ENCODE data around the gene HIPK4. TPM values are rescaled to one million over a fixed set of nuclear protein-coding genes. Genes with fewer than 3 reads are reported as not detected.

HIPK4 gene
- polyA plus RNA-seq, 3 donors, result 0.09 TPM; not detected in 2

DNA sequence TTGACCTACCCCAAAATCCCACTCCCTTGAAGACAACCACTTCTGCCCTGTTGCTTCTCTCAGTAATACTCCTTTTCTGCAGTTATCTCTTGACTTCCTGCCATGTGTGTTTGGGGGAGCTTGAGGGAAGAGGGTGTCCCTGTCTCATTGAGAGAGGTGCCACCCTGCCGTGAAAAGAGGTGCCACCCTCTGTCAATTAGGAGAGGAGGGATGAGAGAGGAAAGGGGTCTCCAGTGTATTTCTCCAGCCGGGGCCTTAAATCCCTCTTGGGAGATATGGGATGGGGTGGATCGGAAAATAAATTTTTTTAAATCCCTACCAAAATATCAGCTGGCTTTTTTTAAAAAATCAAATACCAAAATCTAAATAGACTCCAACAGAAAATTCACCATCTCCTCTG, 25.0 kb downstream of the HIPK4 start:
- peaks cover 0 to 2% (median 0%) of the 10 kb centered on the region in 7 donors for H3K9me3 Mint-ChIP-seq
- DNase-seq, result no peak
- H3K79me2 ChIP-seq (ENCODE audit: insufficient read depth, low read length), result peaks cover 11% of the 10 kb centered on the region
- H2AFZ ChIP-seq (ENCODE audit: insufficient read depth, low read depth, low read length, poor library complexity, severe bottlenecking), result peak overlapping the region; percentile 57
- WGBS (ENCODE audit: insufficient coverage), result 0% methylated on average over 1 of the region's 3 CpGs
- peaks cover 13% of the 10 kb centered on the region for H4K20me1 ChIP-seq (ENCODE audit: insufficient read depth, low read length)
- peak overlapping the region in 1 of 2 donors; percentile 72 for H3K27ac ChIP-seq (ENCODE audit: low read depth in 1 of 2, low read length in 2 of 2)
- peaks cover 26 to 39% of the 10 kb centered on the region in 2 donors for H3K36me3 Mint-ChIP-seq
- H3K9ac ChIP-seq (ENCODE audit: insufficient read depth, low read length, poor library complexity, severe bottlenecking), result peak overlapping the region; percentile 59
- H3K4me3 Mint-ChIP-seq, result peak overlapping the region; percentile 76 to 81
- H3K27me3 ChIP-seq (ENCODE audit: control insufficient read depth in 2 of 2, insufficient read depth in 2 of 2, low read length in 2 of 2), result no peaks in the 10 kb centered on the region
- H3K27ac Mint-ChIP-seq, result peak overlapping the region; percentile 34 to 92 (median 82)
- peaks cover 0 to 3% (median 2%) of the 10 kb centered on the region in 3 donors for H3K27me3 Mint-ChIP-seq (ENCODE audit: low read depth in 3 of 3)
- H3K9me3 ChIP-seq (replicated peaks in 1 of 2; ENCODE audit: control insufficient read depth in 1 of 2, insufficient read depth in 1 of 2, low read length in 2 of 2), result no peaks in the 10 kb centered on the region
- peak overlapping the region in 2 of 3 experiments; percentile 34 to 69 for H3K4me3 ChIP-seq (replicated peaks in 1 of 3; ENCODE audit: low read depth in 2 of 3, low read length in 3 of 3)
- peak overlapping the region; percentile 78 for H3K4me2 ChIP-seq (replicated peaks; ENCODE audit: extremely low read depth, low read length, poor library complexity, severe bottlenecking)
- TF ChIP-seq, protein P1, sequence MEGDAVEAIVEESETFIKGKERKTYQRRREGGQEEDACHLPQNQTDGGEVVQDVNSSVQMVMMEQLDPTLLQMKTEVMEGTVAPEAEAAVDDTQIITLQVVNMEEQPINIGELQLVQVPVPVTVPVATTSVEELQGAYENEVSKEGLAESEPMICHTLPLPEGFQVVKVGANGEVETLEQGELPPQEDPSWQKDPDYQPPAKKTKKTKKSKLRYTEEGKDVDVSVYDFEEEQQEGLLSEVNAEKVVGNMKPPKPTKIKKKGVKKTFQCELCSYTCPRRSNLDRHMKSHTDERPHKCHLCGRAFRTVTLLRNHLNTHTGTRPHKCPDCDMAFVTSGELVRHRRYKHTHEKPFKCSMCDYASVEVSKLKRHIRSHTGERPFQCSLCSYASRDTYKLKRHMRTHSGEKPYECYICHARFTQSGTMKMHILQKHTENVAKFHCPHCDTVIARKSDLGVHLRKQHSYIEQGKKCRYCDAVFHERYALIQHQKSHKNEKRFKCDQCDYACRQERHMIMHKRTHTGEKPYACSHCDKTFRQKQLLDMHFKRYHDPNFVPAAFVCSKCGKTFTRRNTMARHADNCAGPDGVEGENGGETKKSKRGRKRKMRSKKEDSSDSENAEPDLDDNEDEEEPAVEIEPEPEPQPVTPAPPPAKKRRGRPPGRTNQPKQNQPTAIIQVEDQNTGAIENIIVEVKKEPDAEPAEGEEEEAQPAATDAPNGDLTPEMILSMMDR (IDR thresholded peaks at IDR 0.05), result no peak
- H3K4me1 ChIP-seq (ENCODE audit: control insufficient read depth in 1 of 2, insufficient read depth in 2 of 2, low read length in 2 of 2), result peaks cover 69 to 72% of the 10 kb centered on the region in 2 donors
- peaks cover 61% of the 10 kb centered on the region for H3K4me1 Mint-ChIP-seq
- peaks cover 28 to 29% of the 10 kb centered on the region in 2 donors for H3K36me3 ChIP-seq (replicated peaks in 1 of 2; ENCODE audit: control insufficient read depth in 1 of 2, insufficient read depth in 2 of 2, low read length in 2 of 2)
- intact Hi-C loops (cut with micrococcal nuclease), result loop anchor here in 1 of 2 donors (2.0 to 10.0 kb wide), 2 partner anchors 16 to 100 kb away; partner anchors contain the start of genes BLVRB, C19orf47, PLD3 and SPTBN4

DNA sequence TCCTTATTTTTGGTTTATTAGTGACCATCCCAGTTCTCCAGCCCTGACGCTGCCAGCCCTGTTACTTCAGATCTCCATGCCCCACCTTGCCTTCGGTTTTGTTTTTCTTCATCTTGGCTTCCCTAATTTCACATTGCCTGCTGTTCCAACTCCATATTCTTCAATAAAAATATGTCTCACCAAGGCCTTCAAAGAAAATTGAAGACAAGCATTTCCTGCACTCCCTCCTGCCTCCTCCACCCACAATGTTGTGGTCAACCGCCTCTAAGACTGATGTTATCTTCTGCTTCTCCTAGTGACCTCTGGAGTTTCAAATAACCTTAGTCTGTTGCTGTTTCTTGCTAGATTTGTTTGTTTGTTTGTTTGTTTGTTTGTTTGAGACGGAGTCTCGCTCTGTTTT, 26.9 kb downstream of the HIPK4 start:
- H3K27ac Mint-ChIP-seq, result peak overlapping the region; percentile 90 to 98 (median 96)
- peaks cover 12 to 24% of the 10 kb centered on the region in 2 donors for H3K36me3 Mint-ChIP-seq
- Histone ChIP-seq H2AFZ (ENCODE audit: insufficient read depth, low read depth, low read length, poor library complexity, severe bottlenecking) (no peak overlapping the region), H3K79me2 (ENCODE audit: insufficient read depth, low read length) (peaks cover 18% of the 10 kb centered on the region), H3K4me3 (replicated peaks in 1 of 3; ENCODE audit: low read depth in 2 of 3, low read length in 3 of 3) (peak overlapping the region in 1 of 3 experiments; percentile 34), H3K36me3 (replicated peaks in 1 of 2; ENCODE audit: control insufficient read depth in 1 of 2, insufficient read depth in 2 of 2, low read length in 2 of 2) (peaks cover 9 to 13% of the 10 kb centered on the region in 2 donors), H3K9ac (ENCODE audit: insufficient read depth, low read length, poor library complexity, severe bottlenecking) (no peak overlapping the region), H3K4me2 (replicated peaks; ENCODE audit: extremely low read depth, low read length, poor library complexity, severe bottlenecking) (peak overlapping the region; percentile 23), H3K9me3 (replicated peaks in 1 of 2; ENCODE audit: control insufficient read depth in 1 of 2, insufficient read depth in 1 of 2, low read length in 2 of 2) (no peaks in the 10 kb centered on the region), H4K20me1 (ENCODE audit: insufficient read depth, low read length) (peaks cover 13% of the 10 kb centered on the region), H3K4me1 (ENCODE audit: control insufficient read depth in 1 of 2, insufficient read depth in 2 of 2, low read length in 2 of 2) (peaks cover 88 to 92% of the 10 kb centered on the region in 2 donors), H3K27me3 (ENCODE audit: control insufficient read depth in 2 of 2, insufficient read depth in 2 of 2, low read length in 2 of 2) (no peaks in the 10 kb centered on the region), H3K27ac (ENCODE audit: low read depth in 1 of 2, low read length in 2 of 2) (peak overlapping the region; percentile 82 to 84)
- H3K4me1 Mint-ChIP-seq, result peaks cover 80% of the 10 kb centered on the region
- WGBS (ENCODE audit: insufficient coverage), result 0% methylated on average over 2 of the region's 5 CpGs
- DNase-seq, result peak; percentile 35 to 50 (median 45)
- intact Hi-C loops (cut with micrococcal nuclease), result loop anchor here (5.0 to 10.0 kb wide), 2 partner anchors 79 to 102 kb away; partner anchors contain the start of genes BLVRB (in 1 of the 2), SERTAD3 (in 1 of the 2) and SPTBN4 (in 1 of the 2)
- H3K4me3 Mint-ChIP-seq, result peak overlapping the region; percentile 31 to 60
- peaks cover 0 to 3% (median 3%) of the 10 kb centered on the region in 3 donors for H3K27me3 Mint-ChIP-seq (ENCODE audit: low read depth in 3 of 3)
- TF ChIP-seq, protein P1 (IDR thresholded peaks at IDR 0.05), result no peak
- peaks cover 0 to 4% (median 0%) of the 10 kb centered on the region in 7 donors for H3K9me3 Mint-ChIP-seq

Measured in CD14-positive monocyte (primary cell).